Regular cardiac myocyte (primary cell): ENCODE results near the gene CDC42BPA. TPM values are rescaled to one million over a fixed set of nuclear protein-coding genes. Genes with fewer than 3 reads are reported as not detected.

Experiments used
- total RNA-seq: library from RNA; depleted of rRNA; stranded (reverse); fragments of >200 nt; gene quantifications from 2 replicates; pipeline ENCODE4 v1.2.3, GENCODE V29; 2014

Gene CDC42BPA
- total RNA-seq = 40.1 and 51.9 TPM in 2 replicates

GRCh38 chr1:227318016-227318852, at the start of gene CDC42BPA:
Gene CDC42BPA, minus strand, starts transcription at chr1:227318492. Its CDS starts 1,310 bp downstream, at chr1:227317182.

GRCh38 chr1:226940029-226940805, 378.1 kb downstream of the CDC42BPA start, which contains the start of gene COQ8A:
Gene COQ8A, plus strand, starts transcription at chr1:226940294. Its CDS starts 21,092 bp downstream, at chr1:226961386.

Other genes starting within 250 kb of the CDC42BPA start
- gene ZNF678, start 245.1 kb upstream of the CDC42BPA start, total RNA-seq = 5.6 and 7.9 TPM in 2 replicates